ENCODE data around the gene NUDC.
"Not testable (repeated sequence)": the region's sequence is repeated elsewhere in the genome, so short reads cannot be mapped to it uniquely, and the experiment has no call there.

Gene NUDC

DNA sequence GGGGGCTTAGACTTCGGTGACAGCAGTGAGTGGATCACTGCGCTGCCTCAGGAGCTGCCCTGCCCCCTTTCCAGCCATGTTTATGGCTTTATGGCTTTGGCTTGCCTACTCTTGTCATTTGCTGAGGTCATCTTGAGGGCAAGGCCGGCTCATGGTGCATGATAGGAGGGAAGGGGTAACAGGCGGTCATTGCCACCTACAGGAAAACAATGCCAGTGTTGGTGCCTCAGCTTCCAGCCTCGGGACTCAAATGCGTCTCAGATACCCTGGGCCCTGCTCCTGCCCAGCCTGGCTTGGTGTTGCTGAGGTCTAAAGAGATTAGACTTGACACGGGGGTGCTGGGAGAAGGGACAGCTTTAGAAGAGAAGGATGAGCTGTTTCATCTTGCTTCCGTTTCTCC is 24.2 kb downstream of the NUDC start:
- TF ChIP-seq CTCF (conservative IDR thresholded peaks at IDR 0.05) = no peak
- no peak overlapping the region for H3K27ac ChIP-seq

DNA sequence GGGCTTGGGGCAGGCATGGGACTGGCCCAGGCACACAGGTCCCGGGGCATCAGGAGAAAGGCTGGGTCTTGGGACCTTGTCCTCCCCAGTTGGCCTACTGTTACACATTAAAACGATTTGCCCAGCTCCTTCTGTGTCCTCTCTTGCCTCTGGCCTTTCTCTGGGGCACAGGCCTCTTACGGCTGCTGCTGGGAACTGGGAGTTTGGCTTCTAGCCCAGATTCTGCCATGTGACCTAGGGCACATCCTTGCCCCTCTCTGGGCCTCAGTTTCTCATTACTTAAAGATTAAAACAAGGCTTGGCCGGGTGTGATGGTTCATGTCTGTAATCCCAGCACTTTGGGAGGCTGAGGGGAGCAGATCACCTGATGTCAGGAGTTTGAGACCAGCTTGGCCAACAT is 24.7 kb downstream of the NUDC start:
- no peak for TF ChIP-seq CTCF (conservative IDR thresholded peaks at IDR 0.05)
- no peak overlapping the region for H3K27ac ChIP-seq

DNA sequence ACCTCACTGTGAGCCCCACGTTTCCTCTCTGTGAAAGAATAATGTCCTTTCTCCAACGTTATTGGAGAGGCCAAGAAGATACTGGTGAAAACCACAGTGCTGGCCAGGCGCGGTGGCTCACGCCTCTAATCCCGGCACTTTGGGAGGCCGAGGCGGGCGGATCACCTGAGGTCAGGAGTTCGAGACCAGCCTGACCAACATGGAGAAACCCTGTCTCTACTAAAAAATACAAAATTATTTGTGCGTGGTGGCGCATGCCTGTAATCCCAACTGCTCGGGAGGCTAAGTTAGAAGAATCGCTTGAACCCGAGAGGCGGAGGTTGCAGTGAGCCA is 27.1 kb downstream of the NUDC start:
- not testable (repeated sequence) for H3K27ac ChIP-seq

DNA sequence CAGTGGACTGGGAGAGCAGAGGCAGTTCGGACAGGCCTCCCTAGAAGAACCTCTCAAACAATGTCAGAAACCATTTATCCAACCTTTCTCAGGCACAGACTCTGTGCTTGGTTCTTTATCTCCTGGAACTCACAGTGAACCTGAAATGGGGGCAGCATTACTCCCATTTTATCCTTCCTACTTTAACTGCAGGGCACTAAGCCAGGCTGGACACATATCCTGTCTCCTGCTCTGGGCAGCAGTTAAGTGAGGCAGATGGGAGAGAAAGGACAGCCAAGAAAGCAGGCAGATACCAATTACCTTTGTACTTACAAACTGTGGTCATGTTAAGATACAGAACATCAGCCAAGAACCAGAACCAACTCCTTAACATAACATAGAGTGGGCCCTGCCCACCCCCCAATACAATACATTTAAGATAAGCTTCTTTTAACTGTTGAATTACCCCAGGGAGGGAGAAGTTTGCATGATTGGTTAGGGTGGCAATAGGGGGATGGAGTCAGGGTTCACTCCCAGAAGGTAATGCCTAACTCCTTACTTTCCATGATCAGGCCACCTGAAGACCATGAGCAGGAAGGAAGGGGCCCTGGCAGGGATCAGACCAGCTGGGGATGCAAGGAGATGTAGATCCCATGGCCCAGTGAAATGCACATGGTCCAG is 27.9 kb downstream of the NUDC start:
- H3K27ac ChIP-seq = no peak overlapping the region
- no peak for TF ChIP-seq CTCF (conservative IDR thresholded peaks at IDR 0.05)

GRCh38 chr1:26949926-26950319 is 28.4 kb downstream of the NUDC start:
- no peak overlapping the region for H3K27ac ChIP-seq
- TF ChIP-seq CTCF (conservative IDR thresholded peaks at IDR 0.05) = no peak

DNA sequence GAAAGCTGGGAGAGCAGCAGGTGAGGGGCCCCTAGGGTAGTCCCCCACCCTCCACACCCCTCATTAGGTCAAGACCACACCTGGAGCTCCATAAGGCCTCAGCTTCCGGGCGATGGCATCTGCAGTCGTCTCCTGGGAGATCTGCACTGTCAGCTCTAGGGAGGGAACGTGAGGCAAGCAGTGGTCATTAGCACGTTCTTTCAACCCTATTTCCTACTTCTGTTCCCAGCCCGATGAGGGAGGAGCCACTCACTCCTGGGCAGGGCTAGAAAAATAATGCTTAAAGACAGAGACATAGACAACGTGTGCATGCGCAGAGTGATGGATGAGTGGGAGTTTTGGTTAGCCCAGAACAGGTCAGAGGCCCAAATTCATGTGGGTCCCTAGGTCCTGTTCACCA is 29.1 kb downstream of the NUDC start:
- H3K27ac ChIP-seq = no peak overlapping the region
- TF ChIP-seq CTCF (conservative IDR thresholded peaks at IDR 0.05) = no peak

DNA sequence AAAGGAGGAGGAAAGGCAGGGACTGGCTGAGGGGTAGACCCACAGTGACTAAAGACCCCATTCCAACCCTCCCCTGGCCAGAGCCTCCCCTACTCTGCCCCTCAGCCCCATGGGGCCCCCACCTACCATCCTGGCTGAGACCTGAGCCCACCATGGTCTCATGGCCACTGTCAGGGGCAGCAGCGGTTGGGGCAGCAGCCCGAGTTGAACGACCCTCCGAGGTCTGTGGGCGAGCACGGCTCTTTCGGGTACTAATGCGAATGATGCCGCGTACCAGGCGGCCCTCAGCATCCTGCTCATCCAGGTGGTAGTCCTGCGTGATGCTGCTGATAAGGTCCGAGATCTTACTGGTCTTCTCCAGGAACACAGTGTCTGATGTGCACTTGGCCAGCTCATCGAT is 29.7 kb downstream of the NUDC start:
- H3K27ac ChIP-seq = no peak overlapping the region
- no peak for TF ChIP-seq CTCF (conservative IDR thresholded peaks at IDR 0.05)

GRCh38 chr1:26951821-26952497 is 30.4 kb downstream of the NUDC start:
- H3K27ac ChIP-seq = no peak overlapping the region
- no peak for TF ChIP-seq CTCF (conservative IDR thresholded peaks at IDR 0.05)
